Neuronal stem cell (in vitro differentiated cells): ENCODE data around the gene LZIC.
A peak's percentile ranks its signal among the peaks of the same experiment; 100 is the strongest.

Source experiments
- DNase-seq: peaks from one replicate; pipeline ENCODE4 v3.0.0-alpha.2; 2013; ENCODE audit warnings: low spot score
- H2AFZ ChIP-seq: one replicate; pipeline ENCODE4 v1.6.1; 2013; ENCODE audit warnings: mild to moderate bottlenecking, low read length, inconsistent platforms
- H2AK5ac ChIP-seq: 2 replicates; pipeline ENCODE4 v1.6.1; 2013; ENCODE audit warnings: low read depth, mild to moderate bottlenecking, inconsistent platforms, low read length, moderate library complexity, mixed read lengths
- H2BK120ac ChIP-seq: 2 replicates; pipeline ENCODE4 v1.6.1; 2013; ENCODE audit warnings: low read depth, mild to moderate bottlenecking, inconsistent platforms, low read length, moderate library complexity, mixed read lengths
- H2BK12ac ChIP-seq: one replicate; pipeline ENCODE4 v1.6.1; 2013; ENCODE audit warnings: low read length, inconsistent platforms
- H2BK15ac ChIP-seq: 2 replicates; pipeline ENCODE4 v1.6.1; 2013; ENCODE audit warnings: mild to moderate bottlenecking, low read length, inconsistent platforms, mixed read lengths
- H2BK5ac ChIP-seq: one replicate; pipeline ENCODE4 v1.6.1; 2013; ENCODE audit warnings: inconsistent platforms, mild to moderate bottlenecking, low read length, moderate library complexity
- H3K14ac ChIP-seq: one replicate; pipeline ENCODE4 v1.6.1; 2013; ENCODE audit warnings: low read length, inconsistent platforms
- H3K18ac ChIP-seq: 2 replicates; pipeline ENCODE4 v1.6.1; 2013; ENCODE audit warnings: low read length, inconsistent platforms
- H3K23ac ChIP-seq: 2 replicates; pipeline ENCODE4 v1.6.1; 2013; ENCODE audit warnings: low read depth, mild to moderate bottlenecking, mixed read lengths, low read length, inconsistent platforms; ENCODE audit not compliant: poor library complexity
- H3K27ac ChIP-seq: replicated peaks from 3 replicates; pipeline ENCODE4 v1.5.1; 2013; ENCODE audit warnings: low read length, inconsistent platforms
- H3K27me3 ChIP-seq, 3 experiments: 2 replicates each; pipeline ENCODE4 v1.6.1; 2013; ENCODE audit warnings: low read length in 3 of 3, mild to moderate bottlenecking in 2 of 3, inconsistent platforms in 1 of 3, low read depth in 1 of 3, mixed read lengths in 1 of 3, moderate library complexity in 1 of 3; ENCODE audit not compliant: control insufficient read depth in 3 of 3, insufficient read depth in 3 of 3
- H3K36me3 ChIP-seq, 2 donors: replicated peaks in 1 of 2; 2 replicates each; pipeline ENCODE4 v1.6.1; 2013; ENCODE audit warnings: low read length in 2 of 2; ENCODE audit not compliant: control insufficient read depth in 2 of 2, insufficient read depth in 2 of 2
- H3K4ac ChIP-seq: 2 replicates; pipeline ENCODE4 v1.6.1; 2013; ENCODE audit warnings: inconsistent platforms, mild to moderate bottlenecking, low read length, moderate library complexity
- H3K4me1 ChIP-seq, 2 donors: 1 replicate in 1 of 2; 2 replicates in 1 of 2; pipeline ENCODE4 v1.6.1; 2013; ENCODE audit warnings: low read length in 2 of 2, low read depth in 1 of 2; ENCODE audit not compliant: control insufficient read depth in 2 of 2, insufficient read depth in 1 of 2
- H3K4me2 ChIP-seq: one replicate; pipeline ENCODE4 v1.6.1; 2013; ENCODE audit warnings: mild to moderate bottlenecking, low read length, inconsistent platforms; ENCODE audit not compliant: insufficient read depth, poor library complexity, severe bottlenecking
- H3K4me3 ChIP-seq, 2 donors: 2 replicates each; pipeline ENCODE4 v1.5.1; 2013; ENCODE audit warnings: low read length in 2 of 2, mild to moderate bottlenecking in 2 of 2, inconsistent platforms in 1 of 2, moderate library complexity in 1 of 2
- H3K79me1 ChIP-seq: one replicate; pipeline ENCODE4 v1.6.1; 2013; ENCODE audit warnings: low read depth, mild to moderate bottlenecking, inconsistent platforms, low read length, moderate library complexity
- H3K9ac ChIP-seq: one replicate; pipeline ENCODE4 v1.6.1; 2013; ENCODE audit warnings: mild to moderate bottlenecking, low read depth, low read length, inconsistent platforms; ENCODE audit not compliant: poor library complexity
- H3K9me3 ChIP-seq, 2 donors: replicated peaks in 1 of 2; 2 replicates each; pipeline versions ENCODE3 to v1.6.1; 2013; ENCODE audit warnings: low read length in 2 of 2, mild to moderate bottlenecking in 2 of 2, inconsistent platforms in 1 of 2, low read depth in 1 of 2, mixed read lengths in 1 of 2, moderate library complexity in 1 of 2; ENCODE audit not compliant: control insufficient read depth in 2 of 2, insufficient read depth in 1 of 2
- H4K8ac ChIP-seq: one replicate; pipeline ENCODE4 v1.6.1; 2013; ENCODE audit warnings: low read depth, mild to moderate bottlenecking, inconsistent platforms, low read length, moderate library complexity
- H4K91ac ChIP-seq: one replicate; pipeline ENCODE4 v1.6.1; 2013; ENCODE audit warnings: low read length, low read depth, mild to moderate bottlenecking, inconsistent platforms; ENCODE audit not compliant: poor library complexity
- WGBS, 2 donors: extraction: QIAGEN DNeasy Blood & Tissue Kit; methylation state at CpG; one replicate each; pipeline ENCODE4 v1.1.7; 2013; ENCODE audit warnings: missing lambda C conversion rate in 2 of 2, mixed read lengths in 1 of 2; ENCODE audit not compliant: insufficient read length in 2 of 2, insufficient replicate concordance in 1 of 2; ENCODE audit errors: extremely low coverage in 2 of 2; 5-methylcytosine and 5-hydroxymethylcytosine counted together

The LZIC gene

DNA sequence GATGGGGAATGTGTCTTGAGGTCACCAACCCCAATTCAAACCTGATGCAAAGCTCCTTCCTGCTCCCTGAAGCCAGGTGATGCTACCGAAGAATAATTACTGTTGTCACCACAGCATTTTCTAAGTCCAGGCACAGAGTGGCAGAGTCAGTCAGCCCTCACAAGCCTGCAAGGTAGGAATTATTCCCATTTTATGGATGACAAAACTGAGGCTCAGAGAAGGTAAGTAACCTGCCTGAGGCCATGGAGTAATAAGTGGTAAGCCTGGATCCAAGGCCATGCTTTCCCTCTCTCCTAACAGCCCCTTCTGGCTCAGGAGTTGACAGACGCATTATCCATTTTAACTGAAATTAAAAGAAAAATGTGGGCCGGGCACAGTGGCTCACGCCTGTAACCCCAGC is 56.1 kb downstream of the LZIC start:
- Histone ChIP-seq H3K4me2 (no peak overlapping the region), H2AK5ac (no peak overlapping the region), H3K14ac (no peak overlapping the region), H3K9ac (no peak overlapping the region), H2BK15ac (no peak overlapping the region), H4K8ac (no peak overlapping the region), H3K27me3 (no peaks in the 10 kb centered on the region), H2AFZ (no peak overlapping the region), H3K36me3 (peaks cover 2 to 4% of the 10 kb centered on the region in 2 donors), H3K79me1 (peaks cover 19% of the 10 kb centered on the region), H3K4ac (no peak overlapping the region), H4K91ac (no peak overlapping the region), H3K4me3 (no peak overlapping the region), H2BK12ac (no peak overlapping the region), H2BK5ac (peak overlapping the region; percentile 20), H3K4me1 (peaks cover 27 to 46% of the 10 kb centered on the region in 2 donors), H3K9me3 (peaks cover 0 to 3% of the 10 kb centered on the region in 2 donors), H2BK120ac (no peak overlapping the region), H3K18ac (peak overlapping the region; percentile 22), H3K23ac (no peak overlapping the region), H3K27ac (peak overlapping the region; percentile 58)
- no peak for DNase-seq
- WGBS, 2 donors, result no CpG with 5 or more reads among the region's 4 CpGs

DNA sequence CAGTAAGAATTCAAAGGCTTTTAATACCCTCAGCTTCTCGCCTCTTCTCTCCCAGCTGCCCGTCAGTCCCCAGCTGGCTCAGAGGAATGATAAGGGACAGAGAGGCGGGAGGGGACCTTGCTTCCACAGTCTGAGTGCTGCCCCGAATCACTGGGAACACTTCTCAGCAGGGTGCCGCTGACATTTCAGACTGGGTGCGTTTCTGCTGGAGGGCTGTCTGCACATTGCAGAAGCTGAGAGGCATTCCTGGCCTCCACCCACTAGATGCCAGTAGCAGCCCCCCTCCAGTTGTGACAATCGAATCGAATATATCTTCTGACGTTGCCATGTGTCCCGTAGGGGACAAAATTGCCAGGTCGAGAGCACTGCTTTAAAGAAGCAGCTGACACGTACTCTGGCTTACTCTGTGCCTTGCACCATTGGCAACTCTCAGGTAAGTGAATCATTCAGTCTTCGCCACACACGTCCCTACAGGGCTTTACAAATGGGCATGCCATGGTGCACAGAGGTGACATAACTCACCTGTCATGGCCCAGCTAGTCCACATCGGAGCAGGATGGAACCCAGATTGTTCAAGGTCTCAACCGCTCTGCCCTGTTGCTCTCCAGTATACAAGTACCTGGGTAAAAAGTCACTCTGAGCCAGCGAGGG is 57.0 kb downstream of the LZIC start:
- Histone ChIP-seq H2BK12ac (no peak overlapping the region), H3K36me3 (peaks cover 2 to 4% of the 10 kb centered on the region in 2 donors)

DNA sequence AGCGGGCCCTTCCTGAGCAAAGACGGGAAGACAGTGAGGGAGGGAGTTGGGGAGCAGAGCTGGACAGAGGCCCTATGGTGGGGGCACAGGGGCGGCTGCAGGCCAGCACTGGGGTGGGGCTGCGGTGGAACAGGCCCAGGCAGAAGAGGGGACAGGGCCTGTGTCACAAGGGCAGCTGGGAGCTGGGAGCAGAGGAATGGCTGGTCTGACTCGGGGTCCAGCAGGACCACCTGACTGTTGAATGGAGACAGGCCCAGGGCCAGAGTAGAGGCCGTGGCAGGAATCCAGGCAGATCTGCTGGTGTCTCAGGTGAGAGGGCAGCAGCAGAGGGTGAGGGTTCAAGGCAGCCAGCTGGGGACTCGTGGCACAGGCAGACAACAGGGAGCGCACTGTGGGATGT is 58.4 kb downstream of the LZIC start:
- peaks cover 19% of the 10 kb centered on the region for H3K79me1 ChIP-seq
- H2BK15ac ChIP-seq, result peak overlapping the region; percentile 42
- H2AFZ ChIP-seq, result no peak overlapping the region
- peaks cover 12 to 38% of the 10 kb centered on the region in 2 donors for H3K4me1 ChIP-seq
- H3K27me3 ChIP-seq, result no peaks in the 10 kb centered on the region
- H3K14ac ChIP-seq, result no peak overlapping the region
- H2BK120ac ChIP-seq, result peak overlapping the region; percentile 25
- H3K27ac ChIP-seq, result peak overlapping the region; percentile 67
- H3K4ac ChIP-seq, result no peak overlapping the region
- peak overlapping the region; percentile 76 for H3K18ac ChIP-seq
- WGBS, 2 donors, result no CpG with 5 or more reads among the region's 8 CpGs
- no peak overlapping the region for H3K4me3 ChIP-seq
- DNase-seq, result no peak
- no peak overlapping the region for H3K4me2 ChIP-seq
- no peak overlapping the region for H3K9ac ChIP-seq
- peaks cover 0 to 2% of the 10 kb centered on the region in 2 donors for H3K9me3 ChIP-seq
- H4K8ac ChIP-seq, result peak overlapping the region; percentile 7
- H4K91ac ChIP-seq, result no peak overlapping the region
- no peak overlapping the region for H2BK12ac ChIP-seq
- H2AK5ac ChIP-seq, result peak overlapping the region; percentile 44
- H2BK5ac ChIP-seq, result peak overlapping the region; percentile 25
- H3K36me3 ChIP-seq, result peaks cover 4 to 7% of the 10 kb centered on the region in 2 donors
- H3K23ac ChIP-seq, result peak overlapping the region; percentile 7

More for the DNA sequence above, 57.0 kb downstream of the LZIC start:
- H3K18ac ChIP-seq, result peak overlapping the region; percentile 22
- peak overlapping the region; percentile 20 for H2BK5ac ChIP-seq
- WGBS, 2 donors, result no CpG with 5 or more reads among the region's 17 CpGs
- no peak overlapping the region for H3K4ac ChIP-seq
- H3K4me1 ChIP-seq, result peaks cover 26 to 46% of the 10 kb centered on the region in 2 donors
- H3K27me3 ChIP-seq, result no peaks in the 10 kb centered on the region
- peak overlapping the region; percentile 58 for H3K27ac ChIP-seq
- peak overlapping the region; percentile 60 for H2AK5ac ChIP-seq
- H2AFZ ChIP-seq, result no peak overlapping the region
- no peak overlapping the region for H4K91ac ChIP-seq
- peaks cover 19% of the 10 kb centered on the region for H3K79me1 ChIP-seq
- H3K14ac ChIP-seq, result no peak overlapping the region
- DNase-seq, result no peak
- H4K8ac ChIP-seq, result no peak overlapping the region
- peak overlapping the region; percentile 67 for H3K23ac ChIP-seq
- H3K4me3 ChIP-seq, result no peak overlapping the region
- no peak overlapping the region for H3K4me2 ChIP-seq
- peaks cover 0 to 3% of the 10 kb centered on the region in 2 donors for H3K9me3 ChIP-seq
- H2BK120ac ChIP-seq, result no peak overlapping the region
- no peak overlapping the region for H2BK15ac ChIP-seq
- peak overlapping the region; percentile 17 for H3K9ac ChIP-seq

DNA sequence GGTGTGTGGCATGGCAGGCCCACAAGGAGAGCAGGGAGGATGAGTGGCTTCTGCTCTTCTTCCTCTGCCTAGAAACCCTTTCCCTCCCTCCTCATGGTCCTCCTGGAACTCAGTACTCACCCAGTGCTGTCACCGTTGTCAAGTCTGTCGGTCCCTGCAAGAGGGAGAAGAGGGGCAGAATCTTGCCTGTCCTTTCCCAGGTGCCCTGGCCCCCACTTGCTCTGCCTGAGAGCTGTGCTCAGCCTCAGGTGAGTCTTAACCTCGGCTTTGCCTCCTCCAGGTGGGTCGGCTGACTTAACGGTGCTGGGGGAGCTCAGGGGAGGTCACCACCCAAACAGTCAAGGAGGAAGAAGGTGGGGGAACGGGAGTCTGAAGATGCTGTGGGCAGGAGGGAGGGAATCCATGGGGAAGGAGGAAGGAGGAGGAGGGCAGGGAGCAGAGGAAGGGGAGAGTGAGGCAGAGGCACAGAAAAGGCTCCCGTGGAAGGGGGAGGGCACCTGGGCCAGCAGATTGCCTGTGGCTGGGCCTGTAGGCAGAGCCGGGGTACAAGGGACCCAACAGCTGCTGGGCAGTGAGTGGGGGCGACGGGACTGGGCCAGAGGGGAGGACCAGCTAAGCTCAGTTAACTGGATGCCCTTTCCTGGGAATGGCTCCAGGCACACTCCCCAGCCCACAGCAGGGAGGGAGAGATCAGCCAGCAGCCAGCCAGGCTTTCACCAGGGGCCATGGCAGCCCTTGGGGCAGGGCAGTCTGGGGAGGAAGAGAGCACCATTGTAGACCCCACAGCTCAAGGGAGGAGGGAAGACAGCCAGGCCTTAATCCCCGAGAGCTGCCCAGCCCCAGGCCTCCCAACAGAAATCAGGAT is 59.4 kb downstream of the LZIC start:
- Histone ChIP-seq H2BK15ac (peak overlapping the region; percentile 23), H3K18ac (peak overlapping the region; percentile 83), H3K9me3 (no peaks in the 10 kb centered on the region), H3K27ac (peak overlapping the region; percentile 6), H3K36me3 (peaks cover 3 to 7% of the 10 kb centered on the region in 2 donors), H2BK120ac (no peak overlapping the region), H3K4ac (peak overlapping the region; percentile 20), H3K79me1 (peaks cover 19% of the 10 kb centered on the region), H3K23ac (peak overlapping the region; percentile 87), H2BK12ac (peak overlapping the region; percentile 84), H2AFZ (no peak overlapping the region), H3K4me3 (no peak overlapping the region), H3K27me3 (no peaks in the 10 kb centered on the region), H4K8ac (peak overlapping the region; percentile 93), H2AK5ac (peak overlapping the region; percentile 86), H3K14ac (peak overlapping the region; percentile 79), H3K4me1 (peaks cover 4 to 32% of the 10 kb centered on the region in 2 donors), H2BK5ac (no peak overlapping the region), H3K9ac (peak overlapping the region; percentile 65), H3K4me2 (no peak overlapping the region), H4K91ac (peak overlapping the region; percentile 1)
- WGBS, 2 donors, result no CpG with 5 or more reads among the region's 11 CpGs
- no peak for DNase-seq
